Cerebellar nuclear complex (tissue), 1 donor: Measurements from ENCODE around the gene PARP11.

Experiments used
- DNase-seq, 2 experiments: peaks; one replicate each; lab custom pipeline; 2025; lab: John Stamatoyannopoulos, UW

PARP11 gene, protein sequence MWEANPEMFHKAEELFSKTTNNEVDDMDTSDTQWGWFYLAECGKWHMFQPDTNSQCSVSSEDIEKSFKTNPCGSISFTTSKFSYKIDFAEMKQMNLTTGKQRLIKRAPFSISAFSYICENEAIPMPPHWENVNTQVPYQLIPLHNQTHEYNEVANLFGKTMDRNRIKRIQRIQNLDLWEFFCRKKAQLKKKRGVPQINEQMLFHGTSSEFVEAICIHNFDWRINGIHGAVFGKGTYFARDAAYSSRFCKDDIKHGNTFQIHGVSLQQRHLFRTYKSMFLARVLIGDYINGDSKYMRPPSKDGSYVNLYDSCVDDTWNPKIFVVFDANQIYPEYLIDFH

DNA sequence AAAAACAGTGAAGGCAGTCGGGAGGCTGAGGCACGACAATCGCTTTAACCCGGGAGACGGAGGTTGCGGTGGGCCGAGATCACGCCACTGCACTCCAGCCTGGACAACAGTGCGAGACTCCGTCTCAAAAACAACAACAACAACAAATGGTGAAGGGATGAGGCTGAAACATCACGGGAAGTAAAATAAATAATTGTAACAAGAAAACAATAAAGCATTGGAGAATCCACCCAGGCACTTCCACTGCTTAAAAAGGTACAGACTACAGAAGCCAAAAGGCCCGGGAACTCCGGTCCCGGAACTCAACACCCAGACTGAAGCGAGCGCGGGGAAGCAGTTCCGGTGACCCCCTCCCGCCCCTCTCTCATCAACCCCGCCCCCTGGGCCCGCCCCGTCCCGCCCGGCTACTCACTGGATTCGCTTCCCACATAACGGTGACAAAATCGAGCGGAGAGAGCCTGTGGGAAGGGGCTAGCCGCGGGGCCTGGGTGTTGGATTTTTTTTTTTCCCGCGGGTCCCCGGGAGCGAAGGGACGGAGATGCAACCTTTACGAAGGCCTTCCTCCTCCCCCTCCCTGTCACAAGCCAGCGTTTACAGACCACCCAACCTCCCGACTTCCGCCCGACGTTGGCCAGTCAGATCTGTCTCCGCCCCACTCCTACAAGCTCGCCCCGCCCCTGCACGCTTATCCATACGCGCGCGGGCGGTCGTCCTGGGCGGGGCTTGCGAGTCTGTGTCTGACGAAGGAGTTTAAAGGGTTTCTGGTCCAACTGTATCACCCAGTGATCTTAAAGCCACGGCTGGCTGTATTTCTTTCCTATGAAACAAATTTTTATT is at the start of gene PARP11:
Gene PARP11 (minus strand): TSS at position 600 of the 837 bp plus-strand sequence. CDS start 170 bp downstream, at position 430.
- peak; percentile 86 to 92 for DNase-seq

DNA sequence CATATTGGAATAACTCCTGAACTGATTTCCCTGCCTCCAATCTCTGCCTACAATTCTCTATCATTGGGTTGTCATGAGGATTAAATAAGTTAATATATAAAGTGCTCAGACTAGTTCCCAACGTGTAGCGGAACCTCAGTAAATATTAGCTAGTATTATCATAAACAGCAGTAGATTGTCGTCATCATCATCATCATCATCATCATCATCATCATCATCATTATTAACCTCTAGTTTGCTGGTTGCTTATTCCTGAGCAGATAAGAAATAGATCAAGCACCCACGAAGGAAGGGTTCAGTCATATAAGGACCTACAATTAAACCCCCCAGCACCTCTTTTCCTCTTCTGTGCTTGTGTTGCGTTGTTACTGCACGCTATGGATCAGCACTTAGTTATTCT is 48.8 kb upstream of the PARP11 start:
- DNase-seq, result no peak

DNA sequence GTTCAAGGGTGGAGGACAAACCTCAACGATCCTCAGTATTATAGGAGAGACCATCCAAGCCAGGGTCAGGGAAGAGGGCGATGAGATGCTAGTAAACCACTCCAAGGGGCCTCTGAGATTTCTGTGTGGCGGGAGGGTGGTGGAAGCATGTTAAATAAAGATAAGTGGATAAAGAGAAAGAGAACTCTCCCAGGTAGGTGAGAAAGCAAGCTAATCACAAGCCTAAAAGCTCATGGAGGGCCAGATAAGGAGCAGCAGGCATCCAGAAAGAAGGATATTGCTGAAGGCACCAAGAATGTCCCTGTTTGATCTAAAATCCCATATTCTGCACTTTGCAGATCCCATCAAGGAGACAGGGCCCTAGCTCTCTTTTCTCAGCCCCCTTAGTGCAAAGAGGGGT is 48.3 kb upstream of the PARP11 start:
- no peak for DNase-seq

DNA sequence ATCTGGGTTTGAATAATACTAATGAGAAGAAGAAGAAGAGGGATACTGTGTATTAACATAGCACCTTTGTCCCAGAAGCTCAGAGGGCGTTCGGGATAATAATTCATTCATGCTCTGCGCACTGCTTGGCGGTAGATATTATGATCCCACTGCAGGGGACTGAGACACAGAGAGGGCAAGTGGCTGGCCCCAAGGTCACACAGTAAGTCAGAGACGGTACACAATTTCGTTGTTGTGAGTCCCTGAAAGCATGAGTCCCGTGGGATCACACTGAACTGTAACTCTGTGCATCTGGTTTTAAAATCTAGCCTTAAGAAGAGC is 47.9 kb upstream of the PARP11 start:
- DNase-seq, result no peak

DNA sequence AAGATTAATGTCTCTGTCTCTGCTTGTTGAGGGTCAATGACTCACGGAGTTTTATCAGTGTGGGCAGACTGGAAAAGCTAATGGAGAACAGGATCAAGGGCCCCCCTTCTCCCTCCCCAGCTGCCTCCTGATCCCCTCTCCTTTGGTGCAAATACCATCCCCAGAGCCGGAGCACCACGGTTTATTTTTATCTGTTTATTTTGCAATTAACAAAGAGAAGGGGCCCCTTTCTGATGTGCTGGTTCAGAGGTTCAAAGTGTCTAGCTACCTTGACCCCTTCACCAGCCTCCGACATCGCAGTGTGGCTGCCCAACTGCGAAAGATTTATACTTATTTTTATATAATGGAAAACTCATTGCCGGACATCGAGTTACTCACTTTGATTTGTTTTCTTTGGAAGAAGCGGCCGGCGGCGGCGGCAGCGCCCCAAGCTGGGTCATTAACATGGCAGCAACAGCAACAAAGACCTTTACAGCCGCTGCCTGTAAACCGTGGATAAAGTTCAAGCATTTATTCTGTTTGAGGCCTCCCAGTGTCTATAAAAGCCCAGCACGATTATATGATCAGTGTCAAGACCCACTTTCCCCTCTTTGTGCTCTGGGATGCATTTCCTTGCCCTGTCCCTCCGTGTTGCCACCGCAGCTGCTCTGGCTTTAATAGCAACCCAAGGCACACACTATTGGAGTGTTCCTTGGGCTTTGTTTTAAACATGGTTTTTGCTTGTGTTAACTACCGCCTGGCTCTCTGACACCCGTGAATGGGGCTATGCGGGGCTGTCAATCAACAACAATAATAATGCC is 47.4 kb upstream of the PARP11 start:
- no peak for DNase-seq

DNA sequence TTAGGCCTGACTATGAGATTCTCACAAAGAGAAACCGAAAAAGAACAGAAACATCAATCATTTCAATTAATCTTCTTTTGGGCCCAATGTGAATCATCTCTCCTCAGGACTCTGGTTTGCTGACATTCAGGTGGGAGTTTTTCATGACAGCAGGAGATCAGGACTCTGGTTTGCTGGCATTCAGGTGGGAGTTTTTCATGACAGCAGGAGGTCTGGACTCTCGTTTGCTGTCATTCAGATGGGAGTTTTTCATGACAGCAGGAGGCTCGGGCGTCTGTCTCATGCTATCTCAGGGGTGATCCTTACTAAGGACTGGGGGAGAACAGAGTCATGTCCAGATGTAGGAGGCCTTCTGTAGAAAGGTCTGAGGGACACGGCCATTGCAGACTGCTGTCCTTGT is 40.1 kb upstream of the PARP11 start:
- no peak for DNase-seq

DNA sequence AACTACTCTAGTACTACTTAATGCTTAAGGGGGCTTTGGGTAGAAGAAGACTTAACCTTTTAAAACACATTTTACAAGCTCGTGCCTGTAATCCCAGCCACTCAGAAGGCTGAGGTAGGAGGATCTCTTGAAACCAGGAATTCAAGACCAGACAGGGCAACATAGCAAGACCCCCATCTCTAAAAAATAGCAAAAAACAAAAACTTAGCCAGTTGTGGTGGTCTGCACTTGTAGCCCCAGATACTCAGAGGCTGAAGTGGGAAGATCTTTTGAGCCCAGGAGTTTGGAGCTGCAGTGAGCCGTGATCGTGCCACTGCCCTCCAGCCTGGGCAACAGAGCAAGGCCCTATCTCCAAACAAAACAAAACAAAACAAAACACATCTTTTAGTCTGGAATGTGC is 39.7 kb upstream of the PARP11 start:
- no peak for DNase-seq

DNA sequence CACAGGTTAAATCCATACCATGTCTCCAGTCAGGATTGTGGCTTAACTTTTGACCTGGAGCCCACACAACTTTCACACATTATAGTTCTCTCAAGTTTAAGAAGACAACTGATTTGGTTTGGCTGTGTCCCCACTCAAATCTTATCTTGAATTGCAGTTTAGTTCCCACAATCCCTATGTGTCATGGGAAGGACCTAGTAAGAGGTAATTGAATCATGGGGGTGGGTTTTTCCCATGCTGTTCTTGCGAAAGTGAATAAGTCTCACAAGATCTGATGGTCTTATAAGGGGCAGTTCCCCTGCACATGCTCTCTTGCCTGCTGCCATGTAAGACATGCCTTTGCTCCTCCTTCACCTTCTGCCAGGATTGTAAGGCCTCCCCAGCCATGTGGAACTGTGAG is 38.2 kb upstream of the PARP11 start:
- no peak for DNase-seq

DNA sequence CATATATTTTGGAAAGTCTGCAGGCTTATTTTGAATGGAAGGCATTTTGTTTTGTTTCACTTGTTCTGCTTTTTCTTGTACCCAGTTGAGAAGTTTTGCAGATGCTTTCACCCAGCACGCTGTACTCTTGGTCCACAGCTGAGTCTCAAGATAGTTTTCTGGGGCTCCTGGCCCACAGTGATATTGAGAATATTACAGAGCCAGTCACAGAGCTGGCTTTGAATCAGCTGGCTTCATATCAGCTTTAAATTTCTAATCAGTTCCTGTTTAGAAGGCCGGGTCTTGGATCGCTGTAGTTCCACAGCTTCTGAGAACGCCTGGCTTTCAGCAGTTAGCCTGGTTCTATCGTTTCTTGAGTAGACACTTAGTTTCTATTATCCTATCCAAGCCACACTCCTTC is 32.5 kb upstream of the PARP11 start:
- DNase-seq, result no peak

DNA sequence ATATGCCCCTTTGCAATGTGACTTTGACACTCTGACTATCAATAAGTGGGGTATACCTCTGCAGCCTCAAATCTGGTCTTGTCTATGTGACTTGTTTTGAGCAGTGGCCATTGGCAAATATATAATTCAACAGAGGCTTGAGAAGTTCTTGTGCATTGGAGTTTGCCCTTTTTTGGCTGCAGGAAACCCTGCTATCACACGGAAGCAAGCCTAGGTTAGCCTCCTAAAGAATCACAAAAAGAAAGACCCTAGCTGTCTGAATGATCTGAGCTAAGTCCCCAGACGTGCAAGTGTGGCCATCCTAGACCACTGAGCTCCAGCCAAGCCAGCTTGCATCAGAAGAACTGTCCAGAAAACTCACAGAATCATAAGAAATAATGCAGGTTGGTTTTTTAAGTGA is 31.8 kb upstream of the PARP11 start:
- no peak for DNase-seq

DNA sequence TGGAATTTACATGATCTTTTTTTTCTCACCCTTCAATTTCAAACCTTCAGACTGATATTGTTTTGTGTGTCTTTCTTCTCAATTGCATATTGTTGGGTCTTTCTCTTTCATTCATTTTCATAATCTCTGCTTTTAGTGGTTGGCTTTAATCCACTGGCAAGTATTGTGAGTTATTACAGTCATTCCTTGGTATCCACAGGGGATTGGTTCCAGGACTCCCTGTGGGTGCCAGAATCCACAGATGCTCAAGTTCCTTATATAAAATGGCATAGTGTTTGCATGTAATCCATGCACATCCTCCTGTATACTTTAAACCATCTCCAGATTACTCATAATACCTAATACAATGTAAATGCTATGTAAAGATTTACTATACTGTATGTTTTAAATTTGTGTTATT is 29.7 kb upstream of the PARP11 start:
- DNase-seq, result no peak

DNA sequence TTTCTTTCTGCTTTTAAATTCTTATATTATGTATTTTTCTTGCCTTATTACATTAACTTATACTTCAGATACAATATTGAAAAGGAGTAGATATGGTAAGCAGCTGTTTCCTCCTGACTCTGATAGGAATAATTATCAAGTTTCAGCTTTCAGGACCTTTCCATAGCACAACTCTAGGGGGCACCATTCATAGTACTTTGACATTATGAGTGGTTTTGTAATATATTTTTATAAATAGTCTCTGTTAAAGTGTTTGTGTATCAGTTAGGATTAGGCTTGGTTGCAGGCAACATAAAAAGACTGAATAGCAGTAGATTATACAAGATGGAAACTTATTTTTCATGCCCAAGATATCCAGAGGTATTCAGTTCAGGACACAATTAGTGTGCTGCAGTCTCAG is 27.9 kb upstream of the PARP11 start:
- DNase-seq, result no peak

DNA sequence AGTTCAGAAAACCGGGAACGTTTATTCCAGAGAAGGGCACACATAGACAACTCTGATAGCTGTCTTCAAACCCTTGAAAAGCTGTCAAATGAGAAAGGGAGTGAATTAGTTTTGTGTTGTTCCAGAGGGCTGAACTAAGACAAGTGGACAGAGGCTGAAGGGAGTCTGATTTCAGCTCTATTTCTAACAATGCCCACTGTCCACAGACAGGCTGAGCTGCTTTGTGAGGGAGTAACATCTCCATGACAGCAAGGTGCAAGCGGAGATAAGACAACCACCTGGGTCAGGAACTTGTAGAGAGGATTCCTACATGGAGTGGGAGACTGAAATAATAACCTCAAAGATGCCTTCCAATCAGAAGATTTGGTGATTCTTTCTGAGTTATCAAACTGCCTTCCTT is 25.6 kb upstream of the PARP11 start:
- DNase-seq, result no peak

DNA sequence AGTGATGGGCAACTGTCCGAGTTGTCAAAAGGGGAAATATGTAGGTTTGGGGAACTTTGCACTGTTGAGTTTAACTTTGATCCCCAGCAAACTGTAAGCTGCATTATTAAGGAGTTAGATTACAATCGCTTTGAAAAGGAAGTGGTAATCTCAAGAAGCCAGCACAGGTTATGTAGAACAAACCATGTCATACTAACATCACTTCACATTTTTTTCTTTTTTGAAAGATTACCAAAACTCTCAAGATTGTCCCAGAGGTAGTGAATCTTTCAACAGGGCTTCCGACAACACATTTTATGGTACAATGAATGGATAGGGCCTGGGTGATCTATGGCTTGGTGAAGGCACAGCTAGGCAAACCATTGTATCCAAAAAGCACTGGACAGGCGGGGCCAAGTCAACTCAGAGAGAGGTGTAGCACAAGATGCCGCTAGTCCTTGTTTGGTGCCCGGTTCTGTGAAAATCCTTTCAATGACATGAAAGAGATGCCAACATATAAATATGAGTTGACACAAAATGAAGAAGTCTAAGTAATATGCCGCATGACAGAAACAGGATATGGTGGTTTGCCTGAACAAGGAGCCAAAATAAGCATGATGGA is 24.3 kb upstream of the PARP11 start:
- DNase-seq, result no peak

DNA sequence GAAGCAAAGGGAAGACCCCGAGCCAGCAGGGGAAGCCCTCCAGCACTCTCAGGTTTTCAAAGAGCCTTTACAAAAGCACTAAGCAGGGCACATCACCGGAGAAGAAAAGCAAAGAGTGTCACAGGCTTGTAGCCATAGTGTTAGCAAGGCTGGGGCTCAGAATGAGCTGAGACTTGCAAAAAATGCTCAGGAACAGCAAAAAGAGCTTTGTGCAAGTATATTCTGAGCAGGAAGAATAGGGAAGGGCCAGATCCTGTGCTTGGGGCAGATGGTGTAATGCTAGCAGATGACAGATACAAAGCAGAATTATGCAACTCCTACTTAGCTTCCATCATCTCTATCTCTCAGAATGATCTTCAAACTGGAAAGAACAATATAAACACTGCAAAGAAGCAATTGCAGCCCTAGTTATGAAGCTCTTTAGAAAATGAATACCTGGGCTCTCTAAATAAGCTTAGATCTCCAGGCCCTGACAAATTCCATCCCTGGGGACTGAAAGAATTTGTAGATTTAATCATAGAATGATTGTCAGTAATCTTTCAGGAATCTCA is 23.7 kb upstream of the PARP11 start:
- no peak for DNase-seq

DNA sequence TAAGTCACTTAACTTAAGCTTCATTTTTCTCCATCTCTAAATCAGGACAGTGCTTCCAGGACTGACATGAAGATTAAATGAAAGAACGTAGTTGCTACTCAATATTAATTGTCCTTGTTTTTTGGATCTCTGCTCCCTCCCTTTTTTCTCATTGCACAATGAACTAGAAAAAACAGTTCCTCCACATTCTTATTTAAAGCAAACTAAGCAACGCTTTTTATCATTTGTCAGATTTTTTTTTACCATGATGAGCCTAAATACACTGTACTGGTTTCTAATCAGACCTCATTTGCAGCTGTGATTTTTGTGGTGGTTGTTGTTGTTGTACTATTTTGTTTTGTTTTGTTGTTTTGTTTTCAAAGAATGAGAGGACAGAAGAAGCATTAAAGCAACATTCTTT is 23.2 kb upstream of the PARP11 start:
- no peak for DNase-seq

DNA sequence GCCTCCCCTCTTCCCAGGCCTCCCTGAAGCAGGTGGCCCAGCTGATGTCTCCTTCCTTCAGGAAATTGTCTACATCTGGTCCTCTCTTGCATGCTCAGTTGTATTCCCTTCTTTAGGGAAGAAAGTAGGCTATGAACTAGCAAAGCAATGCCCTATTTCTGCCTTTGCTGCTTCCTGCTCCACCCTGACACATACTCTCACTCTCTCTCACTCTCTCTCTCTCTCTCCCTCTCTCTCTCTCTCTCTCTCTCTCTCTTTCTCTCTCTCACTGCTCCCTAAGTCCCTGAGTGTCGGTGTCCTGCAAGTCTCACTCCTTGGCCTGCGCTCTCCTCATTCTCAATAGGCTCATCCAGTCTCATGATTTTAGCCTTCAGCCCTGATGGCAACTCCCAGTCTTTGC is 19.4 kb upstream of the PARP11 start:
- DNase-seq, result no peak

DNA sequence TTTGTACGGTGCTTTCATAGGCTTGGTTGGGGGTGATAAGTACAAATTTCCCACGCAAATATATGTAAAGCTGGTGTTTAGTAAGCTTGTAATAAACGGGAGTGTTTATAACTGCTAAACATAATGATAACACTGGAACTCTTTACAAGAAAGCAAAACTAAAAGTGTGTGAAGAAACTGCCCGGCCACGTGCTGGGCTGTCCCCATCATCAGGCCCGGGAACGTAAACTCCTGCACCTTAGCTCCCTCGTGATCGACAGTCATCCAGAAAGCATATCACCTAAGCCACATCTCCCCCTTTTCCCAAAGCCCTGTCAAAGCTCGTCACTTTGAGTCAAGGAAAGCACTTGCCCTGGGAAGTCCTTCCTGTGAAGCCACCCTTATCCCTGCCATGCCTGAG is 18.0 kb upstream of the PARP11 start:
- DNase-seq, result no peak

DNA sequence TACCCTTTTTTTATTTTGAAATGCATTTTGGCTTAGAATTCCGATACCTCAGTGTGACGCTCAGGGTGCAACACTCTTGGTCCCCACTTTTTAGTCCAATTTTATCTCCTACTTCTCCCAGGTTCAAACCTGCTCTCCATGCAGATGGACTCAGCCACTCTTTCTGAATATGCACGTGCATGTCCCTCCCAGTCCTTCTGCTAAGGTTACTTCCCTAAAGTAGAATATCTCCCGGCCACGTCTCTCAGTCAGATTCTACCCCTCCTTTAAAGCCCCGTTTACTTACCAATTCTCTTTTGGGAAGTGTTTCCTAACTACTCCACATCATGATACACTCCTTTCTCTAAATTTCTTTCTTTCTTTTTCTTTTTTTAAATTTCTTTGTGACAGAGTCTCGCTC is 15.5 kb upstream of the PARP11 start:
- DNase-seq, result no peak

DNA sequence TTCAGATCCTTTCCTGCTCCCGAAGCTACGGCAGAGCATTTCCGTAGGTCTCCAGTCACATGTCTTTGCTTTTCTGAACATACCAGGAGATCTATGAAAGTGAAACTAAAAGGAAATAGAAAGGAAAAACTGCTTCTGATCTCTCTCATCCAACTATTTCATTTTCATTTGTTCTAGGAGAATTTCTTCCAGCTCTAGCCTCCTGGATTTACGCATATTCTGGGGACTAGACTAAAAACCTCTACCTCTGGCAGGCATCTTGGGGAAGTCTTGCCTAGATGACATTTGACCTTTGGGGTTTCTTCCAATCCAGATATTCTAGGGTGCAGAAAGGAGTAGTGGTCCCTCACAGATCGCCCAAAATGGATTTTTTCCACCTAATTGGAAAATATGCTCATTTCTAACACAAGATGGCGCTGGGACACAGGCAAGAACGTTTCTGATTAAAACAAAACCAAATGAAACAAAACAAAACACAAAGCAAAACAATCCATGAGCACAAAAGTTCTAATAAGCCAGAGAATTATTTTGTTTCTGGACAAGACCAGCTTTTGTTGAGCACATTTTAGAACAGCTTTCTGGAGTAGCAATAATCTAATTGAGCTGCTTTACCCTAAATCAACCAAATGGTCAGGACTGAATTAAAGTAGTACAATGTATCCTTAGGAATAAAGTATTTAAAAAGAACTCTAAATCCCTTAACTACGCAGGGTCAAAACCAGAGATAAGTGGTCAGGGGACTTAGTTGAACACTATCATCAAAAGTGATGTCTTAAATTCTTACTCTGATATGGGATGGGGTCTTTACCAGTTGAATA is 12.3 kb upstream of the PARP11 start:
- DNase-seq, result no peak

DNA sequence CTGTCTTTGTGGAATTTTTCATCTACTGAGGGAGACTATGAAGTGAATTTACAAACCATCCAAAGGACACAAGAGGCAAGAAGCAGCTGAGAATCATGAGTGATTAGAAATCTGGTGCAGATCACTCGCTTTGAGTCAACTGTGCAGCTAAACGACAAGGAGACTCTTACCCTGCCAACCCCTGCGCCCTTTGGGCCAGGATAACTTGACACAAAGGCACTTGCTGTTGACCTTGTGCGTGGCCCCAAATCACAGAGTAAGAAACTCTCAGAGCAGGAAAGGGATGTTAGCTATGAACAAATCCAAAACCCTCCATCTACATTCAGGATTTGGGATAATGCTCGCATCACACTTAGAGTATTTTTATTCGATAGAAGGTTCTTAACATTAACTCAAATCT is 11.5 kb upstream of the PARP11 start:
- DNase-seq, result no peak
